Activated CD4-positive, CD25-positive, alpha-beta regulatory T cell treated with anti-CD3 and anti-CD28 coated beads, Interleukin-2, amount 50 U/mL, for 24 hours (primary cell): Measurements from ENCODE around the gene PPP3R1.
"Not testable (repeated sequence)": the region's sequence is repeated elsewhere in the genome, so short reads cannot be mapped to it uniquely, and the experiment has no call there.

Experiments
- ATAC-seq, 2 donors: fragments of 150-1000 bp; cut with Tn5 transposase; one replicate each; pipeline ENCODE4 v1.10.0; 2021; ENCODE audit warnings: mild to moderate bottlenecking in 1 of 2, moderate library complexity in 1 of 2

Gene PPP3R1

GRCh38 chr2:68185541-68186164, 66.7 kb downstream of the PPP3R1 start:
- no peak for ATAC-seq

GRCh38 chr2:68182902-68183301, 69.4 kb downstream of the PPP3R1 start:
- ATAC-seq = no peak

- no peak for ATAC-seq
These were observed 73.2 kb downstream of the PPP3R1 start for GRCh38 chr2:68178954-68179627.

- ATAC-seq = no peak
These were observed 73.9 kb downstream of the PPP3R1 start for GRCh38 chr2:68178432-68178831.

- no peak for ATAC-seq
These were observed 74.8 kb downstream of the PPP3R1 start for GRCh38 chr2:68177541-68177940.

GRCh38 chr2:68176657-68177056, 75.7 kb downstream of the PPP3R1 start:
- ATAC-seq = no peak

- not testable (repeated sequence) for ATAC-seq
These were observed 77.1 kb downstream of the PPP3R1 start for GRCh38 chr2:68175210-68175609.

GRCh38 chr2:68172990-68173700, 79.2 kb downstream of the PPP3R1 start:
- ATAC-seq = no peak

- ATAC-seq = no peak
These were observed 79.8 kb downstream of the PPP3R1 start for GRCh38 chr2:68172521-68172920.

- ATAC-seq = no peak
These were observed 80.6 kb downstream of the PPP3R1 start for GRCh38 chr2:68171684-68172083.

- ATAC-seq = no peak
These were observed 81.2 kb downstream of the PPP3R1 start for GRCh38 chr2:68171146-68171545.

GRCh38 chr2:68169308-68169707, 83.0 kb downstream of the PPP3R1 start:
- peak in 1 of 2 donors; percentile 51 for ATAC-seq

- ATAC-seq = no peak
These were observed 85.1 kb downstream of the PPP3R1 start for GRCh38 chr2:68167186-68167585.

GRCh38 chr2:68163641-68164040, 88.7 kb downstream of the PPP3R1 start:
- no peak for ATAC-seq

GRCh38 chr2:68158134-68158447, 94.2 kb downstream of the PPP3R1 start:
- no peak for ATAC-seq

- ATAC-seq = peak; percentile 90 to 91
These were observed 94.8 kb downstream of the PPP3R1 start, which contains the start of gene PNO1 for GRCh38 chr2:68157402-68158133. TSS of gene PNO1 (plus strand) at chr2:68157888. CDS start at chr2:68157935, 47 bp downstream.

GRCh38 chr2:68157002-68157401, 95.3 kb downstream of the PPP3R1 start:
- ATAC-seq = peak; percentile 48 to 57

GRCh38 chr2:68156419-68156818, 95.9 kb downstream of the PPP3R1 start:
- no peak for ATAC-seq

- ATAC-seq = no peak
These were observed 96.7 kb downstream of the PPP3R1 start for GRCh38 chr2:68155618-68156017.

GRCh38 chr2:68152681-68153347, 99.5 kb downstream of the PPP3R1 start:
- no peak for ATAC-seq

- no peak for ATAC-seq
These were observed 101.3 kb downstream of the PPP3R1 start for GRCh38 chr2:68151037-68151436.

GRCh38 chr2:68141875-68142274, 110.5 kb downstream of the PPP3R1 start:
- ATAC-seq = no peak
